Stimulated activated CD4-positive, alpha-beta T cell treated with anti-CD3 and anti-CD28 coated beads, Interleukin-4, amount 100 ng/mL, for 24 hours (primary cell): ENCODE measurements around the gene HGF.

ENCODE experiments used
- DNase-seq: peaks from one replicate; pipeline ENCODE4 v3.0.0-alpha.2; 2020

HGF gene

DNA sequence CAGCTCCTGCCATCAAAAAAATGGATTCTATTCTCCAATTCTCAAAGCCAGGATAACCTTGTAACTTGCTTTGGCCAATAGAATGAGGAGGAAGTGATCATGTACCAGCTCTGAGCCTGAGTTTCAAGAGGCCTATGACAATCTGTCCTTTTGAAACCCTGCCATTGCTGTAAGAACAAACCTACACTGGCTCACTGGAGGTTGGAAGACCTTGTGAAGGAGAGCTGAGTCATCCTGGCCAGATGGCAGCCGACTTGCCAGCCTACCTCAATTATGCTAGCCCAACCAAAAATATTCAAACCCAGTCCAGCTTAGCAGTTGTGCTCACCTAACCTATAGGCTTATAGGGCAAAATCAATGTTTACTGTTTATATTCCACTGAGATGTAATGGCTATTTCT lies 93.0 kb downstream of the HGF start:
- no peak for DNase-seq

DNA sequence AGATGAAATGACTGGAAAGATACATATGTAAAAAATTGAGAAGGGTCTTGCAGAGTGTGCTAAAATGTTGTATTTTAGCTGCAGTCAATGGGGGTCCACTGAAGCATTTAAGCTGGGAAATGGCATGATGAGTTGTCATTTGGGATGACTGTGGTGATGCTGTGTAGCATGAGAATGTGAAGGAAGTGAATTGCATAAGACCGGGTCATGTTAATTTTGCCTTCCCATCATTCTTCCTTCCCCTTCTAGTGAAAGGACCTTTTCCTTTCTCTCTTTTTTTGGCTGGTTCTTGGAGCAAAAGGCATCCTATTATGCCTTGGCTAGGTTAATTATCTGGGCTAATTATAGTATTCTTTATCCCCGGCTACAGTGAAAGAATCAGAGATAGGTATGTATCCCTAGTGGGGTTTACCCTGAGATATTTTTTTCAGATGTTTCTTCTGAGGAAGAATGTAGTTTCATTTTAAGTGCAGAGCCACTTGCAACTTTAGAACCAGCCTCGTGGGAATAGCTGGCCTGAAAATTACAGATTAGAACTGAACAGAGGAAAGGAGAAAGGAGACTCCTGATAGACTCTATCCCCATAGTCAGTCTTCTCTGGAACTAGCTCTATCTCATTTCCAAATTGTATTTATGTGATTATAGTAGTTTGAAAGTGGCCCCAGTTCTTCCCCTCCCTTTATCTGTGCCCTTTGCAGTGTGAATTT lies 93.6 kb downstream of the HGF start:
- DNase-seq: no peak

DNA sequence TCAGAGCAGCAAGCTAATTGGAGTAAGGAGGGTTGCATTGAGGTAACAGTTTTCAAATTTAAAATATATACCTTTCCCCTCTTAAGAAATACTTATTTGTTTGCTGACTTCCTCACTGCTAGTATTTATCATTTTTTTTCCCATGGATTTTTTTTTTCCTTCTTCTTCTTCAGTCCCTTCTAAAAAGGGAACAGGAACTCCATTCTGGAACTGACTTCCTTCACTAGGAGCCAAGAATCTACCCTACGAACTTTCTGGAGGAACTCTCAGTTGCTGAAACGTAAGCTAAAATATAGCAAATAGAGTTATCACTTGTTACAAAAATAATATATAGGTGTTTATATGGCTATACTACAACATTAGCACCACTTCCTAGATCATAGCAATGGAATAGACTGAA lies 95.4 kb downstream of the HGF start:
- DNase-seq: no peak

DNA sequence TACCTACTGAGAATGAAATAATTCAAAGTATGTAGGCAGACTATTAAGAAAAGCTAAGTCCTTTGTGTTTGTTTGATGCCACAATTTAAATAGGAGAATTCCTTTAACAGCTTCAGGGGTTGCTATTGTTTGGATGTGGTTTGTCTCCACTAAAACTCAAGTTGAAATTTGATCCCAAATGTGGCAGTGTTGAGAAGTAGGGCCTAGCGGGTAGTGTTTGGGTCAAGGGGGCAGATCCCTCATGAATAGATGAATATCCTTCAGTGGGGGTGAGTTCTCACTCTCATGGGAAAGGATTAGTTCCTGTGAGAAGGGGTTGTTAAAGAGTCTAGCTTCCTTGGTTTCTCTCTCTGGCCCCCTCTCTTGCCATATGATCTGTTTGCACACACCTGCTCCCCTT lies 97.0 kb downstream of the HGF start:
- no peak for DNase-seq

DNA sequence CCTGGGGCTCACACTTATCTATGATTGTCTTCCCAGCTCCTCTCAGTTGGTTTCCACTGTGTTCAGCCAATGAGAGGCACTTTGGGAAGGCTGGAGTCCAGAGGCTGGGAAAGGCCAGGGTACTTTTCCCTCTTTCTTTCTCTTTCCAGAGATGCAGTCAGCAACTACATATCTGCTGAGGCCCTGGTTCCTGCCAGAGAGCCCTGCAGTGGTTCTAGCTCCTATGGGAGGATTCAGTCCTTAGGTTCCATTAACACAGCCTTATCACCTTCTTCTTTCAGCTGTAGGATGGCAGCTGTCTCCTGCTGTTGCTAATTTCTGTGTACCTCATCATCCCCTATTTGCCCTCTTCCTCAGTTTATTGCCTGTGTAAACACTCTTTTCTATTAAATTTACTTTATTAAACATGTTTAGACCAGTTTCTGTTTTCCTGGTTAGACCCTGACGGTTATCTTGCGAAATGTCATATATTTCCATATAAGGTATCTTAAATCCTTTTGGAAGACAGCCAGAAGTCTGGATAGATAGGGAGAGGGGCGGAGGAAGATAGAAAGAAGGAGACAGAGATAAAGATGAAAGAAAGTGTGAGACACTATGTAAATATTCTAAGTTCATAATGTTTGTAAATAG lies 100.3 kb downstream of the HGF start:
- no peak for DNase-seq

DNA sequence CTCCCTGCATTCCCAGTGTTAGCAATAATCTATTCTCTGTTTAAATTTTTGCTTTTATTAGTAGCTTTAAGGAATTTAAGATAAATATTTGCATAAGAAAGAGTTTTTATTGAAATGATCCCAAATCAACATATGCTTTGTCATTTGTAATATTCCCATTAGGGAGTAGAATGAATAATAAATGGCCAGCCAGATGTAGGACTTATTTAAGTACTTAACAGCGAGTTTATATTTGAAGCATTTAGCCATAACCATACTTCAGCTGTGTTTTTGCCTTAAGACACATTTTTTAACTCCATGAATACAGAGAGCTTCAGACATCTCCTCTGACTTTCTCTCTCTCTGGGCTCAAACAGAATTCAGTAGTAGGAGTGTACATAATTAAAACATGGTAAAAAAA lies 103.6 kb downstream of the HGF start:
- DNase-seq: no peak

DNA sequence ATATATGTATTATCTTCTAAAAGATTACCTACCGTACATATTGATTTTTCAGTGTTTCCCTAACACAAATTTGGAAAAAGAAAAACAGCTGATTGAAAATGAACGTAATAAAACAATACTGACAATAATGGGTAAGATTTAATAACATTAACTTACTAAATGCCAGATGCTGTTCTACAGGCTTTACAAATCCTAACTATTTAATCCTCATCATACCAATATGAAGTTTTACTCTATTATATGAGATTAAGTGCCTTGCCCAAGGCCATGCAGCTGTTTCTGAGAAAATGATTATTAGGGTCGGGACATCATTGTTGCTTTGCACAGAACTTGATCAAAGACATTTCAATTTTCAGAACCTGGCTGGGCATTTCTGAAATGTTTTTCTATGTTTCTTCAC lies 104.6 kb downstream of the HGF start:
- no peak for DNase-seq

DNA sequence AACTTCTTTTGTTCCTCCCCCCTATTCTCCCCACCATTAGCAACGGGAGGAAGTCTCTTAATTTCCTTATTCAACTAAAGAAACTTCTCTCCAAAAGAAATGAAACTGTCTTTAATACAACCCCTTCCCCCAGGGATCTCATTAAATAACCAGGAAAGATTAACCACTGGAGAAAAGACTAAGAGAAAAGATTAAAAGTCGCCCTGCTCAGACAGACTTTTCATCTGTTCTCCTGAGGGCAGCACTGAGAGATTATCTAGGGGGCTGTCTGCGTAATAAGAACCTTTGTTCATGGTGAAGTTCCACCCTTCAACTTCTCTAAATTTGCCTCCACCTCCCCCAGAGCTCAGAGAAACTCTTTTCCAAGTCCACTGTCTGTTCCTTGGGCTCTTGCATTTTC lies 105.5 kb downstream of the HGF start:
- no peak for DNase-seq

DNA sequence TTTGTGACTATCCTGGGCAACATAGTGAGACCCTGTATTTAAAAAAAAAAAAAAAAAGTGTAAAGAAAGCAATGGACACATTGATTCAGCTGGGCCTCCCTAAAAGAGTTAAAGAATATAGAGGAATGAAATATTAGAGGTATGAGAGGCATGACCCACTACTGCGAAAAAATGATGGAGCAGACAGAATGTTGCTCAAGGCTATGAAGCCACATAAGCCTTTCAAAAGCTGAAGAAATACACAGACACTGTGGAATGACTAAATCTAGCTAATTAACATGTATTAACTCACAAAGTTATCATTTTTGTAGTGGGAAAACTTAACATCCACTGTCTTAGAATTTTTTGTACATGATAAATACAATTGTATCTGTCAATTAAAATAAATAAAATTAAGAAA lies 107.3 kb downstream of the HGF start:
- DNase-seq: no peak

DNA sequence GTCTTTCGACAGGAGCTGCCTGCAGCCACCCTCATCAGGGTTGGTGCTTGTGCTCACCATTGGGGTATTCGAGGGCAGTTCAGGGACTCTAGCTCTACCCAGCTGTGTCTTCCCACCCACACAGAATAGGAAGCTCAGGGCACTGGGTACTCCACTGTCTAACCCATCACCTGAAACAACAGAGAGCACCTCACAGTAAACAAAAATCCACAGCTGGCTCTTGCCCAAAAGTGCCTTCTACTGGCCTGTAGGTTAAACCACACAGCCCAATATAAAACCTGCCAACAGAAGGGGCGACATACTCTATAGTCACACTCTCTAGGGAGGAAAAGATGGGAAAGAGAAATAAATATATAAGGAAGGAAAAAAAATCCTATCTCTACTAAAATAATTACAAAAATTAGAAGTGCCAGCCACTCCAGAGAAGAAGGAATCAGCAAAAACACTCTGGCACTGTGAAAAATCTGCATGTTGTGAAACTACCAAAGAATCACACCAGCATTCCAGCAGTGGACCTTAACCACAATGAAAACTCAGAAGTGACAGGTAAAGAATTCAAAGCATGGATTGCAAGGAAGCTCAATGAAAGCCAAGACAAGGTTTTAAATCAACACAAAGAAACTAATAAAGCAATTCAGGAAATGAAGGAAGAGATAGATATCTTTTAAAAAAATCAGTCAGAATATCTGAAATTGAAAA lies 110.0 kb downstream of the HGF start:
- no peak for DNase-seq

DNA sequence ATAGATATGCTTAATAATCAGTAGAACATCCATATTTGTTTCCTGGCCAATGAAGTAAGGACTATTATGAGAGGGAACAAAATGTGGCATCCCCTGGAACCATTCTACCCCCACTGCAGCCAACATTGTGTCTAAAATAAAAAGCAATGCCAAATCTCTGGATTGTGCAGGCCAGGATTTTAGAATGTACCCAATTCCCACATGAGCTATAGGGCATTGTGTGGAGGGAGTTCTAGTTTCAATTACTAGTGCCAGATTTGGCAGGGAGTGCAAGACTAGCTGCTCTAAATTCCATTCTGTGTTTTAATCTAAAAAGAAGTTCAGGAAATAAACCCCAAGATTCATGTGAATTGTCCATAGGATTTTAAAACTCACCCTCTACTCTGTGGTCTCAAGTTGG lies 112.3 kb downstream of the HGF start:
- DNase-seq: no peak

DNA sequence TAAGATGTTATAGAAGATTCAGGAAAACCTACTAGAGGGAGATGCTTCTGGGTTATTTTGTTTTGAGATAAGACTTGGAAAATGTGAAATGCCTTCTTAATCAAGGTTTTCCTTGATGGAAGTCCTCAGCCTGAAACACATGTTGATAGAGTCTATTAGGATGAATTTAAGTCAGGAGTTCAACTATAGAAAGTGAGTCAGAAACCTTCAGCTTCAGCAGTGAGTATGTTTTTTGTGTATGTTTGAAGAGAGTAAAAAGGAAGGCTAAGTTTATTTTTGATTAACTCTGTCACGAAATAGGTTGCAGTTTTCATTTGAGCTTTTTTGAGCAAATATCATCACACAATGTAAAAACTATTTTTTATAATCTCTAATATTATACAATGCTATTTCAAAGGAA lies 114.6 kb downstream of the HGF start:
- no peak for DNase-seq

DNA sequence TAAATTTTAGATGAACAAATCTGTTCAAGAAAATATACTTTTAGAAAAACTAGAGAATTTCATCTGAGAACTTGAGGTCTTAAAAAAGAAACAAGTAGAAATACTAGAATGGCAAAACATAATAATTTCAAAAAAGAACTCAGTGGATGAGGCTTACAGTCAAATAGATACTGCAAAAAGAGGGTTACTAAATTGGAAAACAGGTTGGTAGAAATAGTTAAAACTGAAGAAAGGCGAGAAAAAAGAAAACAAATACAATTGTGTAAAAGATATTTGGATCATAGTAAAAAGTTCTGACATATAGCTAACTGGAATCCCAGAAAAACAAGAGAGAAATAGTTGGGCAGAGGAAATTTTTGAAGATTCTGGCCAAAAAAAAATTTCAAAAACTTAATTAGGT lies 117.6 kb downstream of the HGF start:
- DNase-seq: no peak
